Hair follicular keratinocyte (primary cell): Measurements from ENCODE around the gene CEP162. TPM values are rescaled to one million over a fixed set of nuclear protein-coding genes. Genes with fewer than 3 reads are reported as not detected.

Source experiments
- total RNA-seq: library from RNA; depleted of rRNA; stranded (reverse); fragments of >200 nt; gene quantifications from 2 replicates; pipeline ENCODE4 v1.2.3, GENCODE V29; 2015

The CEP162 gene, protein sequence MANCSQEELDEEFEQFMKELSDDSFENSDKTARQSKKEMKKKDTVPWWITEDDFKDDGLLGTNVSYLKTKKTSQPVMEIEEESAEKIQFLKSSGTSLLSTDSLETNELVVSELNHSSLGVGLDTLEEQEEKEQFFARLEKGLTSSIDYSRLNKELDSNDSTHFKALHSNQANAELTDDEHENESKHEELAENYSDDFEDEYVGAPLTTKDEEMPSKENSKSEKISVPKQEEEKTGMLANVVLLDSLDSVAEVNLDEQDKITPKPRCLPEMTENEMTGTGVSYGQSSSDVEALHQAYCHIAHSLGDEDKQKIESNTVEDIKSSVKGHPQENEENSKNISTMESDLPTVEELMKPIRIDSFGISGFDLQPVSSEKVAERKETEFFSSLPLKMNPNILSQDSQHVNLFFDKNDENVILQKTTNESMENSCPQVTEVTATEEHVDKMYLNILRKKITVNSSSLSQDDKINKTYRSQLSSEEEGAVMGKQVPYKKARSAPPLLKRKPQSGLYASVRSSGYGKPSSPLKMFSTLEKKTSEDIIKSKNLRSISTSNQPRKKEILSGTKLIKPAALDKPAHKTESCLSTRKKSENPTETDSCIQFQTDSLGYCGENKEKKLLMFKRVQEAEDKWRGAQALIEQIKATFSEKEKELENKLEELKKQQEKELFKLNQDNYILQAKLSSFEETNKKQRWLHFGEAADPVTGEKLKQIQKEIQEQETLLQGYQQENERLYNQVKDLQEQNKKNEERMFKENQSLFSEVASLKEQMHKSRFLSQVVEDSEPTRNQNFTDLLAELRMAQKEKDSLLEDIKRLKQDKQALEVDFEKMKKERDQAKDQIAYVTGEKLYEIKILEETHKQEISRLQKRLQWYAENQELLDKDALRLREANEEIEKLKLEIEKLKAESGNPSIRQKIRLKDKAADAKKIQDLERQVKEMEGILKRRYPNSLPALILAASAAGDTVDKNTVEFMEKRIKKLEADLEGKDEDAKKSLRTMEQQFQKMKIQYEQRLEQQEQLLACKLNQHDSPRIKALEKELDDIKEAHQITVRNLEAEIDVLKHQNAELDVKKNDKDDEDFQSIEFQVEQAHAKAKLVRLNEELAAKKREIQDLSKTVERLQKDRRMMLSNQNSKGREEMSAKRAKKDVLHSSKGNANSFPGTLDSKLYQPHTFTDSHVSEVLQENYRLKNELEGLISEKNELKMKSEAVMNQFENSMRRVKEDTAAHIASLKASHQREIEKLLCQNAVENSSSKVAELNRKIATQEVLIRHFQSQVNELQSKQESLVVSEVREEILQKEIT (N-terminal part only)
- total RNA-seq: 1.7 and 2.1 TPM in 2 replicates

DNA sequence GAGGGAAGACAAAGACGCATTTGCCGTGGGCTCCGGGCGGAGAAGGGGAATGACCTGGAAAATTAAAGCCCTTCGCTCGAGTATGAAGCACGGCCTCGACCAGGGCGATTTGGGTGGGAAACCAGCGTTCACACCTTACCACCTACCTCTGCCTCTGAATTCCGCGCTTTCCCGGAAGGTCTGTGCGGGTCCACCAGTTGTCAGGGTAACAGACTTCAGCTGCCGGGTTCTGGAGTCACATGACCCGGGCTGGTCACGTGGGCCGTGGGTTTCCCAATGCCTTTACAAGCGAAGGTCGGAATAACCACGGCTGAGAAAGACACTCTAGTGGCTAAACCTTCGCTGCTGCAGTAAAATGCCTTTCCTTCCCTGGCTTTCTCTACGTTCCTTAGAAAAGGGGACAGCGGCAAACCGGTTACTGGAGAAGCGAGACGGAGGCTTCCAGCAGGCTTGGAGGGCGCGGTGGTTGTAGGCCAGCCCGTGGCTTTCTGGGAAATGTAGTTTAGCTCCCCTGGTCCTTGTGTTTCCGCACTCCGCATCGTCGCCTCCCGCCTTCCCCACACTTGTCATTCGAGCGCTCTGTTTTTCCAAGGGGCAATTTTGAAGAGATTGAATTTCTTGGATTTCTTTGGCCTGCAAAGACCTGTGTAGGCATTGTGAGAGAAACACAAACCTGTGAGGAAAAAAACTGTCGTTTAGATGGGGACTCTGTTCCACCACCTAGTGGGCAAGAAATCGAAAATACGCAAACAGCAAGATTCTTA, at the start of gene CEP162:
Gene CEP162, minus strand, starts transcription at position 210 of the 764 bp plus-strand sequence. CDS start 1,250 bp downstream, outside the sequence.

Other genes with a start within 250 kb of the CEP162 start
- gene MRAP2, start 193.9 kb downstream of the CEP162 start, total RNA-seq: 0.08 and 0.19 TPM in 2 replicates